Panc1 (cell line): ENCODE results near the gene RAD1. TPM values are rescaled to one million over a fixed set of nuclear protein-coding genes. Genes with fewer than 3 reads are reported as not detected.

Experiments
- ATAC-seq: fragments of 200-7000 bp; cut with Tn5 transposase; 2 replicates; pipeline ENCODE4 v1.9.1; 2020; ENCODE audit warnings: mild to moderate bottlenecking, moderate library complexity
- BruUV-seq: library from RNA; stranded (reverse); fragments of 400-500 nt; replicated peaks from 2 replicates; lab custom pipeline; 2021; lab: Mats Ljungman, UMichigan
- CTCF ChIA-PET: fragments of 300-600 bp; sonication (Branson Sonifier 250); formaldehyde crosslinking; loops from one replicate; lab custom pipeline; 2022; ENCODE audit warnings: antibody characterized with exemption; lab: Charles Lee
- POLR2A ChIA-PET: fragments of 300-600 bp; sonication (Branson Sonifier 250); formaldehyde crosslinking; loops from one replicate; lab custom pipeline; 2022; ENCODE audit warnings: antibody characterized with exemption; lab: Charles Lee
- DNase-seq: peaks from one replicate; pipeline ENCODE4 v3.0.0-alpha.2; 2010; ENCODE audit warnings: low read depth, low spot score
- H3K27ac ChIP-seq: 2 replicates; pipeline ENCODE4 v1.5.1; 2011; ENCODE audit warnings: mild to moderate bottlenecking, low read length, inconsistent platforms
- H3K27me3 ChIP-seq: fragments of 200-500 bp; sonication (Bioruptor generic); 2 replicates; pipeline ENCODE4 v1.6.0; 2014; ENCODE audit warnings: low read length, inconsistent platforms; ENCODE audit not compliant: control insufficient read depth, insufficient read depth
- H3K36me3 ChIP-seq: fragments of 200-500 bp; sonication (Bioruptor generic); 2 replicates; pipeline ENCODE4 v1.5.1; 2014; ENCODE audit warnings: inconsistent platforms, mild to moderate bottlenecking, low read length, moderate library complexity; ENCODE audit not compliant: control insufficient read depth, insufficient read depth
- H3K4me1 ChIP-seq: 2 replicates; pipeline ENCODE4 v1.5.1; 2011; ENCODE audit warnings: inconsistent platforms, mild to moderate bottlenecking, low read length, moderate library complexity; ENCODE audit not compliant: control insufficient read depth, insufficient read depth
- H3K4me3 ChIP-seq, 2 experiments: 2 replicates each; pipeline ENCODE4 v1.5.1; 2011 to 2012; ENCODE audit warnings: low read depth in 2 of 2, low read length in 2 of 2, mild to moderate bottlenecking in 2 of 2, inconsistent platforms in 1 of 2, moderate library complexity in 1 of 2
- H3K9me3 ChIP-seq: fragments of 200-500 bp; sonication (Bioruptor generic); 2 replicates; pipeline ENCODE4 v1.5.1; 2014; ENCODE audit warnings: low read depth, mild to moderate bottlenecking, inconsistent platforms, low read length, moderate library complexity; ENCODE audit not compliant: control insufficient read depth, insufficient read depth
- POLR2AphosphoS5 ChIP-seq: IDR thresholded peaks from 2 replicates; pipeline ENCODE4 v1.6.1; 2012; ENCODE audit warnings: mild to moderate bottlenecking, low read depth, low read length, moderate library complexity
- SIN3A ChIP-seq: IDR thresholded peaks from 2 replicates; pipeline ENCODE4 v1.6.1; 2012; ENCODE audit warnings: low read depth, mild to moderate bottlenecking, low read length, moderate library complexity, borderline replicate concordance; ENCODE audit not compliant: insufficient read depth
- TCF7L2 ChIP-seq: IDR thresholded peaks from 2 replicates; pipeline ENCODE4 v1.6.1; 2011; ENCODE audit warnings: mild to moderate bottlenecking, low read depth, low read length, inconsistent platforms
- in situ Hi-C: cut with HindIII; loops from 2 replicates; pipeline ENCODE4 v1.10.0; 2016; ENCODE audit warnings: low sequenced_read_pairs, low pct_unique_long_range_greater_than_20kb
- intact Hi-C: fragments of 100-400 bp; cut with micrococcal nuclease; formaldehyde crosslinking; loops from one replicate; pipeline ENCODE4 v1.10.0; 2022; ENCODE audit not compliant: unreplicated experiment
- total RNA-seq: library from RNA; stranded (reverse); gene quantifications from one replicate; pipeline ENCODE4 v1.2.1, GENCODE V29; 2021; ENCODE audit not compliant: unreplicated experiment
- TF ChIP-seq, protein P1 (sequence below), 2 experiments: IDR thresholded peaks; 2 replicates each; pipeline ENCODE4 v1.6.1; 2011 to 2012; ENCODE audit warnings: low read depth in 2 of 2, control low read depth in 1 of 2, low read length in 1 of 2, mild to moderate bottlenecking in 1 of 2, moderate library complexity in 1 of 2; ENCODE audit not compliant: insufficient read depth in 1 of 2
- TF ChIP-seq, protein P2 (sequence below): fragments of 450-650 bp; IDR thresholded peaks from 2 replicates; pipeline ENCODE4 v1.5.1; 2017; ENCODE audit warnings: mild to moderate bottlenecking

RAD1 gene
- total RNA-seq, 1 experiment from 2014 or later, result 31.8 TPM

DNA sequence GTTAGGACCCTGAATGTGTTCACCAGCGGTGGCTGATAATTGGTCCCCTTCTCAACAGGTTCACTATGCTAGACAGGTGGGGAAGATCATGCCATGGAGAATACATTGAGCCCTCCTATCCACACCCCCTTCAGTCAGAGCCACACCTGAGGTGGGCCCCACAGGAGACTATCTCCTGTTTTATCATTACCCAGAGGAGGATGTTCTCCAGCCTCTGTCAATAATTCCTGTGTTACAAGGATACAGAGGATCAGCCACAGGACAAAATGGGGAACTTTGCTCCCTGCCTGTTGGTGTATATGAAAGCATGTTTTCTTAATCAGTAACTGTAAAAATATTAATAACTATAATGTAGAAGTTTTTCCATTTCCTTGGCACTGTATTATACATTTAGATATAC is 25.9 kb downstream of the RAD1 start:
- TF ChIP-seq POLR2AphosphoS5 (no peak), TCF7L2 (no peak), SIN3A (no peak)
- TF ChIP-seq, protein P1, sequence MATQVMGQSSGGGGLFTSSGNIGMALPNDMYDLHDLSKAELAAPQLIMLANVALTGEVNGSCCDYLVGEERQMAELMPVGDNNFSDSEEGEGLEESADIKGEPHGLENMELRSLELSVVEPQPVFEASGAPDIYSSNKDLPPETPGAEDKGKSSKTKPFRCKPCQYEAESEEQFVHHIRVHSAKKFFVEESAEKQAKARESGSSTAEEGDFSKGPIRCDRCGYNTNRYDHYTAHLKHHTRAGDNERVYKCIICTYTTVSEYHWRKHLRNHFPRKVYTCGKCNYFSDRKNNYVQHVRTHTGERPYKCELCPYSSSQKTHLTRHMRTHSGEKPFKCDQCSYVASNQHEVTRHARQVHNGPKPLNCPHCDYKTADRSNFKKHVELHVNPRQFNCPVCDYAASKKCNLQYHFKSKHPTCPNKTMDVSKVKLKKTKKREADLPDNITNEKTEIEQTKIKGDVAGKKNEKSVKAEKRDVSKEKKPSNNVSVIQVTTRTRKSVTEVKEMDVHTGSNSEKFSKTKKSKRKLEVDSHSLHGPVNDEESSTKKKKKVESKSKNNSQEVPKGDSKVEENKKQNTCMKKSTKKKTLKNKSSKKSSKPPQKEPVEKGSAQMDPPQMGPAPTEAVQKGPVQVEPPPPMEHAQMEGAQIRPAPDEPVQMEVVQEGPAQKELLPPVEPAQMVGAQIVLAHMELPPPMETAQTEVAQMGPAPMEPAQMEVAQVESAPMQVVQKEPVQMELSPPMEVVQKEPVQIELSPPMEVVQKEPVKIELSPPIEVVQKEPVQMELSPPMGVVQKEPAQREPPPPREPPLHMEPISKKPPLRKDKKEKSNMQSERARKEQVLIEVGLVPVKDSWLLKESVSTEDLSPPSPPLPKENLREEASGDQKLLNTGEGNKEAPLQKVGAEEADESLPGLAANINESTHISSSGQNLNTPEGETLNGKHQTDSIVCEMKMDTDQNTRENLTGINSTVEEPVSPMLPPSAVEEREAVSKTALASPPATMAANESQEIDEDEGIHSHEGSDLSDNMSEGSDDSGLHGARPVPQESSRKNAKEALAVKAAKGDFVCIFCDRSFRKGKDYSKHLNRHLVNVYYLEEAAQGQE (IDR thresholded peaks at IDR 0.05; ENCODE audit: insufficient read depth in 1 of 2, low read depth in 2 of 2, low read length in 1 of 2), result no peak
- TF ChIP-seq, protein P2, sequence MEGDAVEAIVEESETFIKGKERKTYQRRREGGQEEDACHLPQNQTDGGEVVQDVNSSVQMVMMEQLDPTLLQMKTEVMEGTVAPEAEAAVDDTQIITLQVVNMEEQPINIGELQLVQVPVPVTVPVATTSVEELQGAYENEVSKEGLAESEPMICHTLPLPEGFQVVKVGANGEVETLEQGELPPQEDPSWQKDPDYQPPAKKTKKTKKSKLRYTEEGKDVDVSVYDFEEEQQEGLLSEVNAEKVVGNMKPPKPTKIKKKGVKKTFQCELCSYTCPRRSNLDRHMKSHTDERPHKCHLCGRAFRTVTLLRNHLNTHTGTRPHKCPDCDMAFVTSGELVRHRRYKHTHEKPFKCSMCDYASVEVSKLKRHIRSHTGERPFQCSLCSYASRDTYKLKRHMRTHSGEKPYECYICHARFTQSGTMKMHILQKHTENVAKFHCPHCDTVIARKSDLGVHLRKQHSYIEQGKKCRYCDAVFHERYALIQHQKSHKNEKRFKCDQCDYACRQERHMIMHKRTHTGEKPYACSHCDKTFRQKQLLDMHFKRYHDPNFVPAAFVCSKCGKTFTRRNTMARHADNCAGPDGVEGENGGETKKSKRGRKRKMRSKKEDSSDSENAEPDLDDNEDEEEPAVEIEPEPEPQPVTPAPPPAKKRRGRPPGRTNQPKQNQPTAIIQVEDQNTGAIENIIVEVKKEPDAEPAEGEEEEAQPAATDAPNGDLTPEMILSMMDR, result no peak
- peaks cover 19% of the 10 kb centered on the region for H3K27me3 ChIP-seq
- in situ Hi-C loops, result no loop called here
- no peaks in the 10 kb centered on the region for H3K4me1 ChIP-seq
- no TSS peak for BruUV-seq
- intact Hi-C loops, result no loop called here
- no peak overlapping the region for H3K4me3 ChIP-seq
- ATAC-seq (no peak), DNase-seq (no peak)
- no peak overlapping the region for H3K27ac ChIP-seq
- POLR2A ChIA-PET, result no interaction called here
- CTCF ChIA-PET, result no interaction called here
- no peaks in the 10 kb centered on the region for H3K36me3 ChIP-seq
- no peaks in the 10 kb centered on the region for H3K9me3 ChIP-seq

DNA sequence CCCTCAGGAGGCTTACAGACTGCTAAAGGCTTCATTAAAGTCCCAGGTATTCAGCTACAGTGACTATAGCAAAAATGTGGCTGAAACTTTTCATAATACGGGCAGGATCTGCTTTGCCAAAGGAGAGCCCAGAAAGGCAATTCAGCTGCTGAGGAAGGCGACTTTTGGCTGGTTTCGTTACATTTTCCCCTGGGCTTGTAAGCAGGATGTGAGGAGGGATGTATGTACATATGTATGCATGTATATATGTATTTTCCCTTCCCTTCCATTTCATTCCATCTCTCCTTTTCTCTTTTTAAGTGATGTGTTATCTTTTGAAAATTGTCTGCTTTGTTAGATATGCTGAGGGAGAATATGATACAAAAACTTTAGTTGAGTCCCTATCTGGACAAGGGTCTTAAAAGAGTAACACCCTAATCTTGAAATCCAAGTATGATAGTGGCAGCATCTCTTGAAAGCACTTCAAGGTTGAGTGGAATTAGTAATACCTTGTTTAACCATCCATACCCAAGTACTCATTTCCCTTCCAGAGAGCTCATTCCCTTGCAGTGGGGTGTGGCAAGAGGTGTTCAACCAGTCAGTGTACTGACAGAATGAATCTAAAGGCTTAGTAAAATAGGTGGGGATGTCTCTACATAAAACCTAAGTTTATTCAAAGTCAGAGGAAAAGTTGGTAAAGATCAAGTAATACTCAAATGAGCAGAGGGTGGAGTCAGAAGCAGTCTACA is 28.7 kb downstream of the RAD1 start:
- in situ Hi-C loops, result no loop called here
- POLR2A ChIA-PET, result no interaction called here
- Histone ChIP-seq H3K4me3 (no peak overlapping the region), H3K27ac (no peak overlapping the region), H3K4me1 (no peaks in the 10 kb centered on the region), H3K27me3 (peaks cover 16% of the 10 kb centered on the region), H3K36me3 (no peaks in the 10 kb centered on the region), H3K9me3 (no peaks in the 10 kb centered on the region)
- no peak for ATAC-seq
- TF ChIP-seq TCF7L2 (no peak), SIN3A (no peak), POLR2AphosphoS5 (no peak)
- TF ChIP-seq, protein P2, result no peak
- TF ChIP-seq, protein P1 (IDR thresholded peaks at IDR 0.05; ENCODE audit: insufficient read depth in 1 of 2, low read depth in 2 of 2, low read length in 1 of 2), result no peak
- intact Hi-C loops, result no loop called here
- no peak for DNase-seq
- CTCF ChIA-PET, result interaction anchor here (0.6 kb wide), 1 partner anchor 355 kb away, joined by 4 read pairs; no protein-coding TSS in a partner anchor
- BruUV-seq, result no TSS peak
